Prostate gland (tissue), 2 donors: Measurements from ENCODE around the gene ACOT11. TPM values are rescaled to one million over a fixed set of nuclear protein-coding genes. Genes with fewer than 3 reads are reported as not detected.

Experiments used
- DNase-seq: peaks from one replicate; pipeline ENCODE4 v3.0.0-alpha.2; 2019; ENCODE audit warnings: low spot score
- H3K27ac ChIP-seq, 2 donors: fragments of 200-600 bp; sonication (generic); 2 replicates each; pipeline ENCODE4 v1.5.1; 2017 to 2019
- H3K27me3 ChIP-seq: fragments of 200-600 bp; sonication (generic); replicated peaks from 2 replicates; pipeline ENCODE4 v1.5.1; 2019; ENCODE audit not compliant: insufficient read depth
- H3K36me3 ChIP-seq, 2 donors: fragments of 200-600 bp; sonication (generic); 1 replicate in 1 of 2; 2 replicates in 1 of 2; pipeline versions ENCODE4 v1.5.1 to v1.8.1; 2017 to 2019
- H3K4me1 ChIP-seq: fragments of 200-600 bp; sonication (generic); replicated peaks from 2 replicates; pipeline ENCODE4 v1.5.1; 2019
- H3K4me3 ChIP-seq, 2 donors: fragments of 200-600 bp; sonication (generic); 2 replicates each; pipeline ENCODE4 v1.5.1; 2017 to 2019
- H3K9me3 ChIP-seq: fragments of 200-600 bp; sonication (generic); 2 replicates; pipeline ENCODE4 v1.5.1; 2017
- POLR2A ChIP-seq: fragments of 450-650 bp; IDR thresholded peaks from one replicate; pipeline ENCODE4 v1.6.1; 2016; ENCODE audit warnings: antibody characterized with exemption, mild to moderate bottlenecking
- POLR2AphosphoS5 ChIP-seq: sonication (generic); formaldehyde crosslinking; IDR thresholded peaks from one replicate; pipeline ENCODE4 v1.6.1; 2017; ENCODE audit warnings: antibody characterized with exemption
- WGBS: methylation state at CpG from one replicate; pipeline ENCODE4 v1.1.5; 2018; 5-methylcytosine and 5-hydroxymethylcytosine counted together
- intact Hi-C: fragments of 100-400 bp; cut with DNase I; formaldehyde crosslinking; loops from one replicate; pipeline ENCODE4 v1.14.2; 2022
- total RNA-seq, 2 donors: library from RNA; depleted of rRNA; stranded (reverse); fragments of >200 nt; gene quantifications; one replicate each; pipeline ENCODE4 v1.1.0, GENCODE V29; 2016
- TF ChIP-seq, protein P1 (sequence below), 4 experiments: fragments of 200-600 bp in 2 of 4; fragments of 450-650 bp in 2 of 4; sonication (generic) in 2 of 4; IDR thresholded peaks; 1 replicate in 3 of 4; 2 replicates in 1 of 4; pipeline ENCODE4 v1.5.1; 2016 to 2019; ENCODE audit warnings: antibody characterized with exemption in 4 of 4, mild to moderate bottlenecking in 2 of 4, moderate library complexity in 2 of 4

Gene ACOT11
- total RNA-seq, 2 donors from 2014 or later = 6.7 to 18.6 TPM

DNA sequence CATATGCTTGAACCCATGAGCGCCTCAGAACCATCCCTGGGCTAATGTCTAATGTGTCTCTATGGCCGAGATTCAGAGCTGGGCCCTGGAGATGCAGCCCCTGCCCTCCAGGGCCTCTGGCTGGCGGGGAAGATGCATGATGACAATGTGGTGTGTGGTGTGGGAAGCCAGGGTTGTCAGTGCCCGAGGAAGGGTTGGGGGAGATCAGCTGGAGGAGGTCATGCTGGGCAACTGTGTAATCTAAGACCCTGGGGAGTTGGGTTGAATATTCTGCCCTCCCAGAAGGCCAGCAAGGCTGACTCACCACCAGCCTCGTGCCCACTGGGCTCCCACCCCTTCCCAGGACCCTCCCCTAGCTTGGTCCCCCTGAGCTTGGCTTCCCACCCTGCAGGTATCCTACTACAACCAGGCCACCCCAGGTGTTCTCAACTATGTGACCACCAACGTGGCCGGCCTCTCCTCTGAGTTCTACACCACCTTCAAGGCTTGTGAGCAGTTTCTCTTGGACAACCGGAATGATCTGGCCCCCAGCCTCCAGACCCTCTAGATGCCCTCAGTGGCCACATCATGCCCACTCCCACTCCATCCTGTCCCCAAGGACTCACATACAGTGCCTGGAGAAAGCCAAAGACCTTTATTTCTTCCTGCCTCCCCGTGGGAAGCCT lies 60.7 kb downstream of the ACOT11 start:
- H3K4me3 ChIP-seq = no peak overlapping the region
- H3K27ac ChIP-seq = no peak overlapping the region
- intact Hi-C loops = no loop called here
- whole genome bisulfite sequencing = 86% methylated on average over 9 of the region's 9 CpGs
- TF ChIP-seq POLR2A = no peak
- no peak for DNase-seq
- H3K4me1 ChIP-seq = no peaks in the 10 kb centered on the region
- no peaks in the 10 kb centered on the region for H3K27me3 ChIP-seq
- no peaks in the 10 kb centered on the region for H3K9me3 ChIP-seq
- no peaks in the 10 kb centered on the region for H3K36me3 ChIP-seq

DNA sequence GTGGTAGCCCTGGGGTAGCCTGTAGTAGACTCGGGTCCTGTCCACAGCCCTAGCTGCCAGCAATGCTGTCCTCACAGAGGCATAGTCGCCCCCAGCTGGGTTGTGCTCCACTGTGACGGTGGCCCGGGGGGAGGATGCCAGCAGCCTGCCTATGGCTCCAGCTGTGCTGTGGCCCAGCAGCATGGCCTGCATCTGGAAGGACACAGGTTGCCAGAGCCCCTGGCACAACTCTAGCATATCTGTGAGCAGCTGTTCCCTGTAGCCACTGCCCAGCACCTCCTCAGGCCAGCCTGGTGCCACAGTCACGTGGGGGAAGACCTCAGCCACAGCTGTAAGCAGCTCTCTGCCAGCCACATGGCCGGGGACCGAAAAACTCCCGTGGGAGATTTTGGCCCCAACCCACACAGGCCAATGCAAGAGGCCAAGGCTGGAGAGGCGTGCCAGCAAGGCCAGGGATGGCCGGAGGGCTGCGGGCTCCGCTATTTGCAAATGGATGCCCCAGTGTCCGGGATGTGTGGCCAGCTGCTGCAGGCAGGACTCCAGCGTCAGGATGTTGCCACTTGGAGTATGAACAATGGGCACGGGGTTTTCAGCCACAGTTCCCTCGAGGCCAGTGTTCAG lies 61.4 kb downstream of the ACOT11 start:
- Histone ChIP-seq H3K27me3 (no peaks in the 10 kb centered on the region), H3K27ac (no peak overlapping the region), H3K4me1 (no peaks in the 10 kb centered on the region), H3K4me3 (no peak overlapping the region), H3K9me3 (no peaks in the 10 kb centered on the region), H3K36me3 (no peaks in the 10 kb centered on the region)
- 84% methylated on average over 12 of the region's 16 CpGs for WGBS
- no peak for DNase-seq
- intact Hi-C loops = no loop called here
- TF ChIP-seq POLR2A (no peak), POLR2AphosphoS5 (no peak)
- TF ChIP-seq, protein P1, sequence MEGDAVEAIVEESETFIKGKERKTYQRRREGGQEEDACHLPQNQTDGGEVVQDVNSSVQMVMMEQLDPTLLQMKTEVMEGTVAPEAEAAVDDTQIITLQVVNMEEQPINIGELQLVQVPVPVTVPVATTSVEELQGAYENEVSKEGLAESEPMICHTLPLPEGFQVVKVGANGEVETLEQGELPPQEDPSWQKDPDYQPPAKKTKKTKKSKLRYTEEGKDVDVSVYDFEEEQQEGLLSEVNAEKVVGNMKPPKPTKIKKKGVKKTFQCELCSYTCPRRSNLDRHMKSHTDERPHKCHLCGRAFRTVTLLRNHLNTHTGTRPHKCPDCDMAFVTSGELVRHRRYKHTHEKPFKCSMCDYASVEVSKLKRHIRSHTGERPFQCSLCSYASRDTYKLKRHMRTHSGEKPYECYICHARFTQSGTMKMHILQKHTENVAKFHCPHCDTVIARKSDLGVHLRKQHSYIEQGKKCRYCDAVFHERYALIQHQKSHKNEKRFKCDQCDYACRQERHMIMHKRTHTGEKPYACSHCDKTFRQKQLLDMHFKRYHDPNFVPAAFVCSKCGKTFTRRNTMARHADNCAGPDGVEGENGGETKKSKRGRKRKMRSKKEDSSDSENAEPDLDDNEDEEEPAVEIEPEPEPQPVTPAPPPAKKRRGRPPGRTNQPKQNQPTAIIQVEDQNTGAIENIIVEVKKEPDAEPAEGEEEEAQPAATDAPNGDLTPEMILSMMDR (IDR thresholded peaks at IDR 0.05) = no peak

DNA sequence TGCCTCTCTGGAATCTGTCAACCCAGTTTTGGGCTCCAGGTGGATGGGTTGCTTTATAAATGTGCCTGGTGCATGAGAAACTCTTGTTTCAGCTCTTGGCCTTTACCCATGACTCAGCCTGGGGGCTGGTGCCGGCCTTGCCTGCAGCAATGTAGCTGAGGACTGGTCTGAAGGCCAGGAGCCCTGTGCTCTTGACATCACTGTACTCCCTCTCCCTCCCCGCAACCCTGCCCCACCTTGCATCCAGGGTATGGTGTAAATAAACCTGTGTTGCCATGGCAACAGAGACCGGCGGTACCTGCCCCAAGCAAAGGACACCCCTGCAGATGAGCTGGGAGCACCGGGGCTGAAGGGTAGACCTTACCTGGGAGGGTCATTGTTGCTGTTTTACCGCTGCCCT lies 62.0 kb downstream of the ACOT11 start:
- no peak for DNase-seq
- H3K36me3 ChIP-seq = no peaks in the 10 kb centered on the region

DNA sequence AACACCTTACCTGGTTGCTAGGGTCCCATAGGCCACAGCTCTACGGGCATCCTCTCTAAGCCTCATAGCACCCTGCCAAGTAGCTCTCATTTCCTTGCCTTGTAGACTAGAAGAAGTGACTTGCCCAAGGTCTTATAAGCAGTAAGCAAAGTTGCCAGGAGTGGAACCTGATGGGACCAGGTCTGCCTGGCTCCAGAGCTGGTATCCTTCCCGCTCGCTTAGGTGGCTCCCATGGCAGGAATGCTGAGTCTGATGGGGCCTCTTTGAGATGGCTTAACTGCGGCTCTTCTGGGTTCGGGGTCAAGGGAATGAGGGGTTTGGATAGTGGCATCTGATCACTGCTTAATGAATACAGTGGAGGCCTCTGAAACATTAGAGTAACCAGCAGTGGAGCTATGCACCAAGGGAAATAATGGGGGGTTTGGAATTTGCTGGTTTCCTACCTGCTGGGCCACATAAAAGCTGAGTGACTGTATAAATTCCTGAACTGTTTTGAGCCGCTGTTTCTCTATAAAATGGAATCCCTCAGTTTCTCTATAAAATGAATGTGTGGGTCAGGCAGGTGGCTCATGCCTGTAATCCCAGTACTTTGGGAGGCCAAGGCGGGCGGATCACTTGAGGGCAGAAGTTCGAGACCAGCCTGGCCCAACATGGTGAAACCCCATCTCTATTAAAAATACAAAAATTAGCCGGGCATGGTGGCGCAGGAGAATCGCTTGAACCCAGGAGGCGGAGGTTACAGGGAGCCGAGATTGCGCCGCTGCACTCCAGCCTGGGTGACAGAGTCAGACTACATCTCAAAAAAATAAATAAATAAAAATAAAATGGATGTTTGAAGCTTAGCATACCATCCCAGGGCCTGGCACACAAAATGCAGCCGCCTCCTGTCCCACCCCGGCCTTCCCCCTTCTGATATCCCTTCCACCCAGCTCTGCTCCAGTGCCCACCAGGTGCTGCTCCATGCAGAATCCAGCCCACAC lies 62.9 kb downstream of the ACOT11 start:
- no peak for TF ChIP-seq POLR2A
- no peak for TF ChIP-seq POLR2AphosphoS5
- TF ChIP-seq, protein P1 (IDR thresholded peaks at IDR 0.05) = no peak
- Histone ChIP-seq H3K36me3 (no peaks in the 10 kb centered on the region), H3K4me1 (no peaks in the 10 kb centered on the region), H3K27ac (no peak overlapping the region), H3K4me3 (no peak overlapping the region), H3K27me3 (no peaks in the 10 kb centered on the region), H3K9me3 (no peaks in the 10 kb centered on the region)
- 94% methylated on average over 18 of the region's 18 CpGs for WGBS
- no peak for DNase-seq
- intact Hi-C loops = no loop called here

More for the DNA sequence above, 62.0 kb downstream of the ACOT11 start:
- Histone ChIP-seq H3K9me3 (no peaks in the 10 kb centered on the region), H3K27ac (no peak overlapping the region), H3K4me3 (no peak overlapping the region), H3K4me1 (no peaks in the 10 kb centered on the region), H3K27me3 (no peaks in the 10 kb centered on the region)
- 81% methylated on average over 6 of the region's 6 CpGs for WGBS
- TF ChIP-seq POLR2A = no peak
- TF ChIP-seq POLR2AphosphoS5 = no peak
- TF ChIP-seq, protein P1 (IDR thresholded peaks at IDR 0.05) = no peak
- intact Hi-C loops = no loop called here

DNA sequence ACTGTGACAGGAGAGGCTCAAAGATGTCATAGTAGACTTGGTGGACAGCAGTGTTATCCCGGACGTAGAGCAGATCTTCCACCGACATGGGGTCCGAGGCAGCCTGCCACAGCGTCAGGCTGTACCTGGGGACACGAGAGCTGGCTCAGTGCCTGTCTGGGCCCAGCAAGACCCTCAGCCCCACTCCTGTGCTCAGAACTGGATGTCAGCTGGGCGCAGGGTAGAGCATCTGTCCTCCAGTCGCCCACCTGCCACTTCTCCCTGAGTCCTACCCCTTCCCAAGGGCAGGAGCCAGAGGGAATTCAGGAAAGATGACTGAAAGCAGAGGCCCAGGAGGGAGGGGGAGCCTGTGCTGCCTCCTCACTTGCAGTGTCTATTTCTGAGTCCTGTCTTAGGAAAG lies 63.6 kb downstream of the ACOT11 start:
- DNase-seq = no peak
- WGBS = 91% methylated on average over 8 of the region's 8 CpGs
- intact Hi-C loops = no loop called here

More for the DNA sequence above, 63.6 kb downstream of the ACOT11 start:
- no peaks in the 10 kb centered on the region for H3K4me1 ChIP-seq
- no peak overlapping the region for H3K27ac ChIP-seq
- H3K36me3 ChIP-seq = no peaks in the 10 kb centered on the region
- TF ChIP-seq POLR2AphosphoS5 = no peak
- TF ChIP-seq, protein P1 (IDR thresholded peaks at IDR 0.05) = no peak
- no peak for TF ChIP-seq POLR2A
- H3K27me3 ChIP-seq = no peaks in the 10 kb centered on the region
- no peak overlapping the region for H3K4me3 ChIP-seq
- no peaks in the 10 kb centered on the region for H3K9me3 ChIP-seq
